Measurements from ENCODE around the gene GAS1.

GRCh38 chr9:86968258-86968920, 21.1 kb upstream of the GAS1 start:
- TF ChIP-seq CTCF (conservative IDR thresholded peaks at IDR 0.05 in 1 of 2, IDR thresholded peaks at IDR 0.05 in 1 of 2; ENCODE audit: low read depth in 1 of 2, low read length in 2 of 2) (no peak), EZH2 (IDR thresholded peaks at IDR 0.05; ENCODE audit: low read length, missing control alignments) (no peak)

Measured in fibroblast of lung (primary cell).